ENCODE measurements around the gene GATC.

GRCh38 chr12:120480211-120480610 is 34.0 kb downstream of the GATC start:
- TF ChIP-seq EZH2 (IDR thresholded peaks at IDR 0.05; ENCODE audit: borderline replicate concordance, low read depth, low read length, severe bottlenecking) (no peak), CTCF (IDR thresholded peaks at IDR 0.05; ENCODE audit: borderline replicate concordance, extremely low read depth, low read length, poor library complexity, severe bottlenecking) (no peak)

Measured in DND-41 (cell line).